GM23338 (cell line): ENCODE data around the gene CACNA1C.

Experiments
- CREB1 ChIP-seq: fragments of 250-450 bp; sonication (Bioruptor Pico); IDR thresholded peaks from 2 replicates; pipeline ENCODE4 v1.5.0; 2020; ENCODE audit warnings: low read depth, mild to moderate bottlenecking, moderate library complexity
- EZH2 ChIP-seq: fragments of 200-600 bp; sonication (generic); IDR thresholded peaks from one replicate; pipeline ENCODE4 v1.8.0; 2017; ENCODE audit warnings: antibody characterized with exemption, mild to moderate bottlenecking, low read depth; ENCODE audit not compliant: unreplicated experiment
- EZH2phosphoT487 ChIP-seq: fragments of 200-600 bp; sonication (generic); IDR thresholded peaks from one replicate; pipeline ENCODE4 v1.8.1; 2018; ENCODE audit warnings: antibody characterized with exemption; ENCODE audit not compliant: unreplicated experiment
- JUNB ChIP-seq: IDR thresholded peaks from one replicate; pipeline ENCODE4 v1.6.1; 2016; ENCODE audit warnings: antibody characterized with exemption; ENCODE audit not compliant: unreplicated experiment
- NANOG ChIP-seq: IDR thresholded peaks from 2 replicates; pipeline ENCODE4 v1.6.1; 2016; ENCODE audit warnings: antibody characterized with exemption, borderline replicate concordance
- POLR2AphosphoS5 ChIP-seq: IDR thresholded peaks from 2 replicates; pipeline ENCODE4 v1.6.1; 2016; ENCODE audit warnings: antibody characterized with exemption, low read depth
- REST ChIP-seq: IDR thresholded peaks from one replicate; pipeline ENCODE4 v1.6.1; 2018; ENCODE audit warnings: antibody characterized with exemption; ENCODE audit not compliant: unreplicated experiment
- STAT1 ChIP-seq: IDR thresholded peaks from one replicate; pipeline ENCODE4 v1.6.1; 2016; ENCODE audit warnings: antibody characterized with exemption; ENCODE audit not compliant: unreplicated experiment
- ZNF114 ChIP-seq: fragments of 250-450 bp; sonication (Bioruptor Pico); IDR thresholded peaks from 2 replicates; pipeline ENCODE4 v1.5.0; 2020; ENCODE audit warnings: mild to moderate bottlenecking, moderate library complexity
- ZNF331 ChIP-seq: fragments of 250-450 bp; sonication (Bioruptor Pico); IDR thresholded peaks from 2 replicates; pipeline ENCODE4 v1.5.0; 2020; ENCODE audit warnings: low read depth, mild to moderate bottlenecking, moderate library complexity
- ZNF462 ChIP-seq: fragments of 250-450 bp; sonication (Bioruptor Pico); IDR thresholded peaks from 2 replicates; pipeline ENCODE4 v1.5.0; 2020; ENCODE audit warnings: mild to moderate bottlenecking, moderate library complexity
- TF ChIP-seq, protein P1 (sequence below), 2 experiments: fragments of 200-600 bp in 1 of 2; sonication (generic) in 1 of 2; conservative IDR thresholded peaks; 2 replicates each; pipeline versions ENCODE4 v1.5.1 to v1.6.1; 2016 to 2017; ENCODE audit warnings: antibody characterized with exemption in 2 of 2, low read depth in 2 of 2, mild to moderate bottlenecking in 2 of 2, moderate library complexity in 1 of 2
- TF ChIP-seq, protein P2 (sequence below): IDR thresholded peaks from 2 replicates; pipeline ENCODE4 v1.6.1; 2016; ENCODE audit warnings: antibody characterized with exemption

DNA sequence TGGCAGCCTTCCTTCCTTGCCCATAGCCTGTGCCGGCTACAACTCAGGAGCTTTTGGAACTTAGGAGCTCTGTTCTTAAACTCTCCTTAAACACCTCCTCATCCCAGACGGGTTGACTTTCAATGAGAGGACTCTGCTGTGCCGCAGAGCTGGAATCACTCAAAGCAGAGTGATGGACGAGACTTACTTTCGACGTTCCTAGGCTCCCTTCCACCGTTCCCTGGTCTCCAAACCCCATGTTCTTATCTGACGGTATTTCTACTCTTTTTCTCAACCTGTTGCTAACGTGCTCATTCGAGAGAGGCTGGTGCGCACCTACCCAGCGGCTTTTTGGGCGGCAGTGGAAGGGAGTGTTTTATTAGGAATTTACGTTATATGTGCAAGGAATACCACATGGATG is 232.7 kb downstream of the CACNA1C start:
- TF ChIP-seq, protein P1, sequence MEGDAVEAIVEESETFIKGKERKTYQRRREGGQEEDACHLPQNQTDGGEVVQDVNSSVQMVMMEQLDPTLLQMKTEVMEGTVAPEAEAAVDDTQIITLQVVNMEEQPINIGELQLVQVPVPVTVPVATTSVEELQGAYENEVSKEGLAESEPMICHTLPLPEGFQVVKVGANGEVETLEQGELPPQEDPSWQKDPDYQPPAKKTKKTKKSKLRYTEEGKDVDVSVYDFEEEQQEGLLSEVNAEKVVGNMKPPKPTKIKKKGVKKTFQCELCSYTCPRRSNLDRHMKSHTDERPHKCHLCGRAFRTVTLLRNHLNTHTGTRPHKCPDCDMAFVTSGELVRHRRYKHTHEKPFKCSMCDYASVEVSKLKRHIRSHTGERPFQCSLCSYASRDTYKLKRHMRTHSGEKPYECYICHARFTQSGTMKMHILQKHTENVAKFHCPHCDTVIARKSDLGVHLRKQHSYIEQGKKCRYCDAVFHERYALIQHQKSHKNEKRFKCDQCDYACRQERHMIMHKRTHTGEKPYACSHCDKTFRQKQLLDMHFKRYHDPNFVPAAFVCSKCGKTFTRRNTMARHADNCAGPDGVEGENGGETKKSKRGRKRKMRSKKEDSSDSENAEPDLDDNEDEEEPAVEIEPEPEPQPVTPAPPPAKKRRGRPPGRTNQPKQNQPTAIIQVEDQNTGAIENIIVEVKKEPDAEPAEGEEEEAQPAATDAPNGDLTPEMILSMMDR (conservative IDR thresholded peaks at IDR 0.05; ENCODE audit: low read depth in 2 of 2): no peak
- TF ChIP-seq, protein P2, sequence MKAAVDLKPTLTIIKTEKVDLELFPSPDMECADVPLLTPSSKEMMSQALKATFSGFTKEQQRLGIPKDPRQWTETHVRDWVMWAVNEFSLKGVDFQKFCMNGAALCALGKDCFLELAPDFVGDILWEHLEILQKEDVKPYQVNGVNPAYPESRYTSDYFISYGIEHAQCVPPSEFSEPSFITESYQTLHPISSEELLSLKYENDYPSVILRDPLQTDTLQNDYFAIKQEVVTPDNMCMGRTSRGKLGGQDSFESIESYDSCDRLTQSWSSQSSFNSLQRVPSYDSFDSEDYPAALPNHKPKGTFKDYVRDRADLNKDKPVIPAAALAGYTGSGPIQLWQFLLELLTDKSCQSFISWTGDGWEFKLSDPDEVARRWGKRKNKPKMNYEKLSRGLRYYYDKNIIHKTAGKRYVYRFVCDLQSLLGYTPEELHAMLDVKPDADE: no peak
- no peak for TF ChIP-seq EZH2
- no peak for TF ChIP-seq REST
- TF ChIP-seq POLR2AphosphoS5: no peak
- no peak for TF ChIP-seq ZNF114
- no peak for TF ChIP-seq STAT1
- TF ChIP-seq ZNF462: no peak
- TF ChIP-seq CREB1: no peak
- TF ChIP-seq EZH2phosphoT487: no peak
- no peak for TF ChIP-seq JUNB
- no peak for TF ChIP-seq ZNF331 (CRISPR knock-in tag)
- no peak for TF ChIP-seq NANOG
